ENCODE data around the gene HERC4. TPM values are rescaled to one million over a fixed set of nuclear protein-coding genes. Genes with fewer than 3 reads are reported as not detected.

Gene HERC4
- total and polyA plus RNA-seq, 2 donors (not counting 3 experiments of a cell fraction or from before 2014, with no cell fraction given) = 10.6 to 73.7 TPM

DNA sequence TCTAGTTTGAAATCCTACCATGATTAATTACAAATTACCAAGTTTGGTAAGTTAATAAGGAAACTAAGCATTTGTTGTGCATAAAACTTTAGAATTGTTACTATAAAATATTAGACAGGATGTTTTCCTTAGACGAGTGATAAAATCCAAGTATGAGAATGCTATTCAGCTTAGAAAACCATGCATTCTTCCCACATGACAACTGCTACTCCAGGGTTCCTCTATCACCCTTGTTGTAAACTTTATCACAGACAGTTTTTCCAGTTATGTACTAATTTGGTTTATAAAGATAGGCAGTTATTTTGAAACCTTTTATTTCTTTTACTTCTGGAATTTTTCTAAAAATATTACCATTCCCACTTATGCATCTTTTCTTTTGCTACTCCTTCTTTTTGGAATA is 138.7 kb downstream of the HERC4 start:
- intact Hi-C loops (cut with micrococcal nuclease) (no loop called here), dilution Hi-C loops (cut with MboI; ENCODE audit: extremely low pct_ligation_motif_present, low sequenced_read_pairs) (no loop called here)
- BruUV-seq (replicated peaks) = no TSS peak
- Histone ChIP-seq H3K9me1 (replicated peaks; ENCODE audit: control insufficient read depth, extremely low read depth, insufficient read depth, low read length) (no peaks in the 10 kb centered on the region), H3K9ac (replicated peaks; ENCODE audit: extremely low read depth, insufficient read depth, low read length) (no peak overlapping the region), H3K4me2 (ENCODE audit: insufficient read depth, low read length) (no peak overlapping the region), H3K27me3 (ENCODE audit: control insufficient read depth in 2 of 2, insufficient read depth in 2 of 2, low read length in 2 of 2) (no peaks in the 10 kb centered on the region), H3K4me3 (replicated peaks in 1 of 3; ENCODE audit: insufficient read depth in 1 of 3, low read depth in 1 of 3, low read length in 3 of 3) (no peak overlapping the region), H3K27ac (ENCODE audit: insufficient read depth, low read depth, low read length) (no peak overlapping the region), H3K4me1 (ENCODE audit: control insufficient read depth, extremely low read depth, insufficient read depth, low read length) (no peaks in the 10 kb centered on the region), H4K20me1 (replicated peaks; ENCODE audit: control insufficient read depth, extremely low read depth, insufficient read depth, low read length) (no peaks in the 10 kb centered on the region), H3K9me3 (replicated peaks; ENCODE audit: control insufficient read depth, insufficient read depth, low read length) (no peaks in the 10 kb centered on the region), H3K36me3 (ENCODE audit: control insufficient read depth in 2 of 2, extremely low read depth in 1 of 2, insufficient read depth in 2 of 2, low read length in 2 of 2) (peaks cover 14 to 21% of the 10 kb centered on the region in 2 experiments), H2AFZ (ENCODE audit: low read depth, low read length) (no peak overlapping the region), H3K79me2 (ENCODE audit: control insufficient read depth, insufficient read depth, low read length) (no peaks in the 10 kb centered on the region)
- CTCF ChIA-PET = interaction anchor here (0.9 to 1.1 kb wide), 2 partner anchors 24 to 53 kb away, joined by 3 read pairs; no protein-coding TSS in a partner anchor
- TF ChIP-seq, protein P1, sequence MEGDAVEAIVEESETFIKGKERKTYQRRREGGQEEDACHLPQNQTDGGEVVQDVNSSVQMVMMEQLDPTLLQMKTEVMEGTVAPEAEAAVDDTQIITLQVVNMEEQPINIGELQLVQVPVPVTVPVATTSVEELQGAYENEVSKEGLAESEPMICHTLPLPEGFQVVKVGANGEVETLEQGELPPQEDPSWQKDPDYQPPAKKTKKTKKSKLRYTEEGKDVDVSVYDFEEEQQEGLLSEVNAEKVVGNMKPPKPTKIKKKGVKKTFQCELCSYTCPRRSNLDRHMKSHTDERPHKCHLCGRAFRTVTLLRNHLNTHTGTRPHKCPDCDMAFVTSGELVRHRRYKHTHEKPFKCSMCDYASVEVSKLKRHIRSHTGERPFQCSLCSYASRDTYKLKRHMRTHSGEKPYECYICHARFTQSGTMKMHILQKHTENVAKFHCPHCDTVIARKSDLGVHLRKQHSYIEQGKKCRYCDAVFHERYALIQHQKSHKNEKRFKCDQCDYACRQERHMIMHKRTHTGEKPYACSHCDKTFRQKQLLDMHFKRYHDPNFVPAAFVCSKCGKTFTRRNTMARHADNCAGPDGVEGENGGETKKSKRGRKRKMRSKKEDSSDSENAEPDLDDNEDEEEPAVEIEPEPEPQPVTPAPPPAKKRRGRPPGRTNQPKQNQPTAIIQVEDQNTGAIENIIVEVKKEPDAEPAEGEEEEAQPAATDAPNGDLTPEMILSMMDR (IDR thresholded peaks at IDR 0.05; ENCODE audit: extremely low read depth in 1 of 2, insufficient read depth in 1 of 2, low read depth in 1 of 2, low read length in 2 of 2) = no peak
- TF ChIP-seq JUN (IDR thresholded peaks at IDR 0.05; ENCODE audit: borderline replicate concordance, insufficient read depth, insufficient read length, low read depth) (no peak), POLR2A (IDR thresholded peaks at IDR 0.05; ENCODE audit: low read depth, low read length) (no peak), FOS (IDR thresholded peaks at IDR 0.05; ENCODE audit: borderline replicate concordance, insufficient read depth, low read length) (no peak), POLR2AphosphoS5 (IDR thresholded peaks at IDR 0.05; ENCODE audit: insufficient read depth, low read depth, low read length) (no peak), GATA2 (IDR thresholded peaks at IDR 0.05; ENCODE audit: insufficient read depth, insufficient read length, low read depth, low read length) (no peak), MYC (IDR thresholded peaks at IDR 0.05; ENCODE audit: low read depth, low read length) (no peak), EZH2 (IDR thresholded peaks at IDR 0.05; ENCODE audit: borderline replicate concordance, low read depth, low read length, severe bottlenecking) (no peak)
- TF ChIP-seq, protein P2, sequence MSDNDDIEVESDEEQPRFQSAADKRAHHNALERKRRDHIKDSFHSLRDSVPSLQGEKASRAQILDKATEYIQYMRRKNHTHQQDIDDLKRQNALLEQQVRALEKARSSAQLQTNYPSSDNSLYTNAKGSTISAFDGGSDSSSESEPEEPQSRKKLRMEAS (IDR thresholded peaks at IDR 0.05; ENCODE audit: insufficient read depth, insufficient read length) = no peak
- POLR2A ChIA-PET = no interaction called here
- FAIRE-seq = no peak
- peak; percentile 11 for DNase-seq (ENCODE audit: low read depth, low spot score)

Measured in endothelial cell of umbilical vein (primary cell).